GM12878 (cell line): Measurements from ENCODE around the gene POLR3A.

Source experiments
- EP300 ChIP-seq, 2 experiments: fragments of 150-350 bp in 1 of 2; IDR thresholded peaks; 2 replicates each; pipeline ENCODE4 v1.6.1; 2011 to 2012; ENCODE audit warnings: low read depth in 2 of 2, low read length in 2 of 2, borderline replicate concordance in 1 of 2, improper control_type of control experiment in 1 of 2, inconsistent platforms in 1 of 2; ENCODE audit not compliant: control insufficient read depth in 1 of 2
- ETV6 ChIP-seq, 2 experiments: fragments of 450-650 bp in 1 of 2; IDR thresholded peaks in 1 of 2; conservative IDR thresholded peaks in 1 of 2; 2 replicates each; pipeline ENCODE4 v1.6.1; 2014; ENCODE audit warnings: antibody characterized with exemption in 1 of 2, borderline replicate concordance in 1 of 2, low read depth in 1 of 2, mild to moderate bottlenecking in 1 of 2, moderate library complexity in 1 of 2
- FOS ChIP-seq: IDR thresholded peaks from 3 replicates; pipeline ENCODE4 v1.6.1; 2011; ENCODE audit warnings: borderline replicate concordance; ENCODE audit not compliant: insufficient read length; ENCODE audit errors: extremely low read depth
- JUNB ChIP-seq: IDR thresholded peaks from 2 replicates; pipeline ENCODE4 v1.6.1; 2016; ENCODE audit warnings: antibody characterized with exemption, mild to moderate bottlenecking
- RAD21 ChIP-seq: IDR thresholded peaks from 2 replicates; pipeline ENCODE4 v1.6.1; 2011; ENCODE audit warnings: mild to moderate bottlenecking, low read depth, low read length, moderate library complexity; ENCODE audit not compliant: insufficient read depth
- TAF1 ChIP-seq: IDR thresholded peaks from 2 replicates; pipeline ENCODE4 v1.6.1; 2011; ENCODE audit warnings: mild to moderate bottlenecking, low read depth, low read length, borderline replicate concordance
- TBL1XR1 ChIP-seq: IDR thresholded peaks from 2 replicates; pipeline ENCODE4 v1.6.1; 2012; ENCODE audit warnings: low read depth, low read length, improper control_type of control experiment
- TF ChIP-seq, protein P1 (sequence below): IDR thresholded peaks from 2 replicates; pipeline ENCODE4 v1.6.1; 2011; ENCODE audit warnings: low read depth, mild to moderate bottlenecking, low read length, moderate library complexity, borderline replicate concordance; ENCODE audit errors: extremely low read depth
- TF ChIP-seq, protein P2 (sequence below), 3 experiments: IDR thresholded peaks in 2 of 3; conservative IDR thresholded peaks in 1 of 3; 2 replicates each; pipeline ENCODE4 v1.5.1; 2011; ENCODE audit warnings: low read depth in 3 of 3, low read length in 3 of 3, mild to moderate bottlenecking in 3 of 3, control low read depth in 2 of 3, moderate library complexity in 2 of 3, inconsistent platforms in 1 of 3, mixed read lengths in 1 of 3; ENCODE audit not compliant: control insufficient read depth in 2 of 3, insufficient read depth in 1 of 3; ENCODE audit errors: extremely low read depth in 1 of 3
- TF ChIP-seq, protein P3 (sequence below): fragments of 450-650 bp; IDR thresholded peaks from 2 replicates; pipeline ENCODE4 v1.6.1; 2017; ENCODE audit warnings: mild to moderate bottlenecking, low read depth, inconsistent platforms; ENCODE audit not compliant: poor library complexity, severe bottlenecking

DNA sequence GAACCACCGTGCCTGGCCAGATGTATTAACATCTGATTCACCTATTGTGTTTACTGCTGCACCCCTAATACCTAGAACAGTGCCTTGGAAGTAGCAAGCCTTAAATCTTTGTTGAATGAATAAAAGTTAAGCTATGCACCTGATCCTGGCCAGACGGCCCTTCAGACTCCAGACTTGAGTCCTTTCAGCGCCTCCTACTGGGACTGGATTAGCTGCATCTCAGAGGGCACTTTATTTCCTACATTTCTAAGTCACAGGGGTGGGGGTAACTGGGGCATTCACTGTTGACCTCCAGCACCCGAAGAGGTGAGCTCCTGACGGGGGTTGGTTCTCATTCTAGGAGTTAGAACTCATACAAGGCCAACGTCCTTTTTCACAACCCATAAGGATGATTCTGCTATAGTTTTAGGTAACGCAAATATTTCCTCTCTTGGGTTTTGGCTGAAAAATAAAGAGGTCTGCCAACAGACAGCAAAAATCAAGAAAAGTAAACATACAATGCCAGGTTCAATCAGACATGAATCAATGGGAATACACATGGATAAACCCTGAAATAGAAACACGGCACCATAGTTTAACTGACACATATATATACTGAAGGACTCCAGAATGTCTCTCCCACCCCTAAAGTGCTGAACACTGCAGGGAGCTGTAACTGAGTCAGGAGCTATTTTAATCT is 54.8 kb downstream of the POLR3A start:
- TF ChIP-seq, protein P1, sequence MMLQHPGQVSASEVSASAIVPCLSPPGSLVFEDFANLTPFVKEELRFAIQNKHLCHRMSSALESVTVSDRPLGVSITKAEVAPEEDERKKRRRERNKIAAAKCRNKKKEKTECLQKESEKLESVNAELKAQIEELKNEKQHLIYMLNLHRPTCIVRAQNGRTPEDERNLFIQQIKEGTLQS: no peak
- TF ChIP-seq RAD21: peak; percentile 30
- no peak for TF ChIP-seq EP300 (IDR thresholded peaks at IDR 0.05; ENCODE audit: borderline replicate concordance in 1 of 2, control insufficient read depth in 1 of 2, low read depth in 2 of 2, low read length in 2 of 2)
- TF ChIP-seq, protein P2, sequence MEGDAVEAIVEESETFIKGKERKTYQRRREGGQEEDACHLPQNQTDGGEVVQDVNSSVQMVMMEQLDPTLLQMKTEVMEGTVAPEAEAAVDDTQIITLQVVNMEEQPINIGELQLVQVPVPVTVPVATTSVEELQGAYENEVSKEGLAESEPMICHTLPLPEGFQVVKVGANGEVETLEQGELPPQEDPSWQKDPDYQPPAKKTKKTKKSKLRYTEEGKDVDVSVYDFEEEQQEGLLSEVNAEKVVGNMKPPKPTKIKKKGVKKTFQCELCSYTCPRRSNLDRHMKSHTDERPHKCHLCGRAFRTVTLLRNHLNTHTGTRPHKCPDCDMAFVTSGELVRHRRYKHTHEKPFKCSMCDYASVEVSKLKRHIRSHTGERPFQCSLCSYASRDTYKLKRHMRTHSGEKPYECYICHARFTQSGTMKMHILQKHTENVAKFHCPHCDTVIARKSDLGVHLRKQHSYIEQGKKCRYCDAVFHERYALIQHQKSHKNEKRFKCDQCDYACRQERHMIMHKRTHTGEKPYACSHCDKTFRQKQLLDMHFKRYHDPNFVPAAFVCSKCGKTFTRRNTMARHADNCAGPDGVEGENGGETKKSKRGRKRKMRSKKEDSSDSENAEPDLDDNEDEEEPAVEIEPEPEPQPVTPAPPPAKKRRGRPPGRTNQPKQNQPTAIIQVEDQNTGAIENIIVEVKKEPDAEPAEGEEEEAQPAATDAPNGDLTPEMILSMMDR (IDR thresholded peaks at IDR 0.05 in 2 of 3, conservative IDR thresholded peaks at IDR 0.05 in 1 of 3; ENCODE audit: control insufficient read depth in 2 of 3, extremely low read depth in 1 of 3, insufficient read depth in 1 of 3, low read depth in 3 of 3, low read length in 3 of 3): peak in 1 of 3 experiments; percentile 28; a peak in 2 of 6 replicates
- TF ChIP-seq TBL1XR1: no peak
- TF ChIP-seq, protein P3, sequence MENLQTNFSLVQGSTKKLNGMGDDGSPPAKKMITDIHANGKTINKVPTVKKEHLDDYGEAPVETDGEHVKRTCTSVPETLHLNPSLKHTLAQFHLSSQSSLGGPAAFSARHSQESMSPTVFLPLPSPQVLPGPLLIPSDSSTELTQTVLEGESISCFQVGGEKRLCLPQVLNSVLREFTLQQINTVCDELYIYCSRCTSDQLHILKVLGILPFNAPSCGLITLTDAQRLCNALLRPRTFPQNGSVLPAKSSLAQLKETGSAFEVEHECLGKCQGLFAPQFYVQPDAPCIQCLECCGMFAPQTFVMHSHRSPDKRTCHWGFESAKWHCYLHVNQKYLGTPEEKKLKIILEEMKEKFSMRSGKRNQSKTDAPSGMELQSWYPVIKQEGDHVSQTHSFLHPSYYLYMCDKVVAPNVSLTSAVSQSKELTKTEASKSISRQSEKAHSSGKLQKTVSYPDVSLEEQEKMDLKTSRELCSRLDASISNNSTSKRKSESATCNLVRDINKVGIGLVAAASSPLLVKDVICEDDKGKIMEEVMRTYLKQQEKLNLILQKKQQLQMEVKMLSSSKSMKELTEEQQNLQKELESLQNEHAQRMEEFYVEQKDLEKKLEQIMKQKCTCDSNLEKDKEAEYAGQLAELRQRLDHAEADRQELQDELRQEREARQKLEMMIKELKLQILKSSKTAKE: no peak
- no peak for TF ChIP-seq TAF1
- no peak for TF ChIP-seq JUNB
- TF ChIP-seq FOS: no peak
- no peak for TF ChIP-seq ETV6 (conservative IDR thresholded peaks at IDR 0.05 in 1 of 2, IDR thresholded peaks at IDR 0.05 in 1 of 2; ENCODE audit: borderline replicate concordance in 1 of 2, low read depth in 1 of 2)
